ENCODE results near the gene ZDHHC8.

DNA sequence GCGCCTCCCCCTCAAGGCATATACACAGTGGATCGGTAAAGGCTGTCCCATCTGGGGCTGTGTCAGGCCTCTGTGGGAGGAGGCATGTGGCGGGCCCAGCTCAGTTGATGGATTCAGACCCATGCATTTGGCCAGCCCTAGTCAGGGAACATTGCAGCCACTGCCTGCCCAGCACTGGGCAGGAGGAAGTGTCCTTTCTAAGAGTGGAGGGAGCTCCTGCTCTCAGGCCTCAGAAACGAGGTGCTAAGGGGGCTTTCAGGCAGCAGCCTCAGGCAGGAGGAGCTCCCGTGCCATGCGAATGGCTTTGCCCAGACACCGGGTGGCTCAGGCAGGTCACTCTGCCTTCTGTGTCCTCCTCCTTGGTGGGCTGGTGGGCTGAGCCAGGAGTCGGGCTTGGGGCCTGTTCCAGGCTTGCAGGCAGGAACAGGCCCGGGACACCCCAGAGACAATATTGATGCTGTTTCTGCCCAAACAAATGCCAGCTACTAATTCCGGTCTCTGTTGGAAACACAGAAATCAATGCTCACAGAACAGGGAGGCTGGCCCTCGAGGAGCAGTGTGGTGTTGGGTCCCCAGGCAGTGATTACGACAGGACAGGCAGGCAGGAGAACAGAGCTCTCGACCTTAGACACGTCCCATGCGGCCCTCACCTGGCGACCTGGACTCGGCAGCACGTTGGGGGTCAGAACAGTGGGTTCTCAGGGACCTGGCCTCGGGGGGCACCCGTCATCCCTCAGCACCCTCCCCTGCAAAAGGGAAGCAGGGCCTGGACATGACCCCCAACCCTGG lies 61.6 kb downstream of the ZDHHC8 start:
- TF ChIP-seq EP300 (IDR thresholded peaks at IDR 0.05) = no peak
- TF ChIP-seq, protein P1, sequence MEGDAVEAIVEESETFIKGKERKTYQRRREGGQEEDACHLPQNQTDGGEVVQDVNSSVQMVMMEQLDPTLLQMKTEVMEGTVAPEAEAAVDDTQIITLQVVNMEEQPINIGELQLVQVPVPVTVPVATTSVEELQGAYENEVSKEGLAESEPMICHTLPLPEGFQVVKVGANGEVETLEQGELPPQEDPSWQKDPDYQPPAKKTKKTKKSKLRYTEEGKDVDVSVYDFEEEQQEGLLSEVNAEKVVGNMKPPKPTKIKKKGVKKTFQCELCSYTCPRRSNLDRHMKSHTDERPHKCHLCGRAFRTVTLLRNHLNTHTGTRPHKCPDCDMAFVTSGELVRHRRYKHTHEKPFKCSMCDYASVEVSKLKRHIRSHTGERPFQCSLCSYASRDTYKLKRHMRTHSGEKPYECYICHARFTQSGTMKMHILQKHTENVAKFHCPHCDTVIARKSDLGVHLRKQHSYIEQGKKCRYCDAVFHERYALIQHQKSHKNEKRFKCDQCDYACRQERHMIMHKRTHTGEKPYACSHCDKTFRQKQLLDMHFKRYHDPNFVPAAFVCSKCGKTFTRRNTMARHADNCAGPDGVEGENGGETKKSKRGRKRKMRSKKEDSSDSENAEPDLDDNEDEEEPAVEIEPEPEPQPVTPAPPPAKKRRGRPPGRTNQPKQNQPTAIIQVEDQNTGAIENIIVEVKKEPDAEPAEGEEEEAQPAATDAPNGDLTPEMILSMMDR (IDR thresholded peaks at IDR 0.05) = no peak
